Keratinocyte (primary cell): ENCODE data around the gene ALK.

Source experiments
- CTCF ChIP-seq, 3 experiments: IDR thresholded peaks in 1 of 3; conservative IDR thresholded peaks in 1 of 3; optimal IDR thresholded peaks in 1 of 3; 2 replicates in 2 of 3; 3 replicates in 1 of 3; pipeline versions ENCODE3 to v1.5.1; 2011; ENCODE audit warnings: low read length in 3 of 3, mild to moderate bottlenecking in 3 of 3, moderate library complexity in 2 of 3, control low read depth in 1 of 3, inconsistent platforms in 1 of 3; ENCODE audit not compliant: insufficient read depth in 2 of 3; ENCODE audit errors: extremely low read depth in 1 of 3
- EZH2 ChIP-seq: IDR thresholded peaks from one replicate; pipeline ENCODE4 v1.6.1; 2012; ENCODE audit warnings: inconsistent platforms, mild to moderate bottlenecking, low read length, moderate library complexity

- TF ChIP-seq CTCF (optimal IDR thresholded peaks at IDR 0.05 in 1 of 3, IDR thresholded peaks at IDR 0.05 in 1 of 3, conservative IDR thresholded peaks at IDR 0.05 in 1 of 3; ENCODE audit: extremely low read depth in 1 of 3, insufficient read depth in 2 of 3, low read length in 3 of 3) (no peak), EZH2 (no peak)
These were observed 307.6 kb downstream of the ALK start for GRCh38 chr2:29613792-29614266.
